HG03196 (cell line): ENCODE data around the gene GABRB1.
A peak's percentile ranks its signal among the peaks of the same experiment; 100 is the strongest.

Source experiments
- ATAC-seq: cut with Tn5 transposase; IDR thresholded peaks from one replicate; pipeline ENCODE4 v1.9.1; 2021; ENCODE audit not compliant: unreplicated experiment

Gene GABRB1

GRCh38 chr4:47381172-47381571 lies 349.8 kb downstream of the GABRB1 start:
- no peak for ATAC-seq

GRCh38 chr4:47382846-47383360 lies 351.5 kb downstream of the GABRB1 start:
- no peak for ATAC-seq

GRCh38 chr4:47383829-47384427 lies 352.6 kb downstream of the GABRB1 start:
- ATAC-seq = no peak

- no peak for ATAC-seq
These were observed 354.8 kb downstream of the GABRB1 start for GRCh38 chr4:47386146-47386545.

- ATAC-seq = no peak
These were observed 355.3 kb downstream of the GABRB1 start for GRCh38 chr4:47386561-47387235.

GRCh38 chr4:47390428-47391125 lies 359.2 kb downstream of the GABRB1 start:
- no peak for ATAC-seq

DNA sequence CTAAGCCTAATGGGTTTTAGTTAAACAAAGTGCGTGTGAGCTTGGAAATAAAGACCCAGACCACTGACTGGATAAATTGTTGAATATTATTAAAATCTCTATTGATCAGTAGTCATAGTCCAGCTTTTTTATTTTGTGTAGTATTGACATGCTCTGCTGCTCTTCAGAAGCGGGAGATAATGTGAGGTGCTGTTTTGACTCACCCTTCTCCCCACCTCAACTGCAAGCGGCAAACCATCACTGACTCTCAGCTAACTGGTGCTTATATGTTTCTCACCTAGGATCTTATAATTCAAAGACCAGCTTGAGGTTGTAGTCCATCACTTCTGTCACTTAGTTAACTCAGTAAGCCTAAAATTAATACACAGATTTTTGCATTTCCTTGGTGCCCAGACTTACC lies 359.9 kb downstream of the GABRB1 start:
- ATAC-seq = no peak

DNA sequence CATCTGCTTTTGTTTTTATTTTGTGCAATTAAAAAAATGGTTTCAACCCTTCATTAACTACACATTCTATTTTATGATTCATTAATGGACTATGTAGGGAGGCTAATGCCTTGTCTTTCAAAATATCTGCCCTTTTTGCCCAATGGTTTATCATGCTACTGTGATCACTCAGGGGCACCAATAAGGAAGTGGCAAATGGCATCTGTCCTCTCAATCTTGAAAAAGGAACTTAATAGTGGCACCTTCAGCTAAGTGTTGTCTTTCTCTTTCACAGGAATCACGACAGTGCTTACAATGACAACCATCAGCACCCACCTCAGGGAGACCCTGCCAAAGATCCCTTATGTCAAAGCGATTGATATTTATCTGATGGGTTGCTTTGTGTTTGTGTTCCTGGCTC lies 375.0 kb downstream of the GABRB1 start:
- no peak for ATAC-seq

GRCh38 chr4:47410271-47410670 lies 378.9 kb downstream of the GABRB1 start:
- ATAC-seq = no peak

DNA sequence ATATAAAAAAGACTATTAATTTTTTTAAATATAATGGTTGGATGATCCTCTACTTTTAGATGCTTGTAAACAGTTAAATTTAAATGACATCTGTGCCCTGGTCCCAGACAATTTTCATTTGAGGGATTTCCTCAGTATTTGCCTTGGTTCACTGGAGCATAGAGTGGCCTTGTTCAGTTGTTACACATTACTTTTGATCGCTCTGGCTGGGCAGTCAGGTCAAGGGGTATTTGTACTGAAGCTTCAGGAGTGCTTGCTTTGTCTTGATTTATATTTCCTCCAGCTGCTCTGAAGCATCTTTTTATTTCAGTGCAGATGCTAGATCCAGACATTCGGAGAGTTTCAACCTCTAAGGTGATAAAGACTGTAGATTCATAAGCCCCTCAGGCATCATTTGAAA lies 382.2 kb downstream of the GABRB1 start:
- peak; percentile 64 for ATAC-seq

DNA sequence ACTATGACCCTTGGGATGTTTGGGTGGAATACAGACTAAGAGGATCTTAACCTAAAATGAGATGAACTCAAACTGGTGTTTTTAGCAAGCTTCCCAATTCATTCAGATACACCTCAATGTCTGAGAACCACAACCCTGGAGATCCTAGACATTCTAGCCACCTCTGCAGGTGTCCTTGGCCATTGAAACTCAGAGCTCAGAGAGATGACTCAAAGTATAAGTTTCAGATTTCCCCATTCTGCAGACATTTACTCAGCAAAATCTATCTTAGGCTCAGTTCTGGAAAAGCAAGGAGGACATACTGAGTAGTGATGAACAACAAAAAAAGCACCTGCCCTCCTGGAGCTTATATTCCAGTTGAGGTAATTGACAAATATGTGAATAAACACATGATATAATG lies 384.4 kb downstream of the GABRB1 start:
- ATAC-seq = no peak

- no peak for ATAC-seq
These were observed 386.8 kb downstream of the GABRB1 start for GRCh38 chr4:47418147-47418546.

DNA sequence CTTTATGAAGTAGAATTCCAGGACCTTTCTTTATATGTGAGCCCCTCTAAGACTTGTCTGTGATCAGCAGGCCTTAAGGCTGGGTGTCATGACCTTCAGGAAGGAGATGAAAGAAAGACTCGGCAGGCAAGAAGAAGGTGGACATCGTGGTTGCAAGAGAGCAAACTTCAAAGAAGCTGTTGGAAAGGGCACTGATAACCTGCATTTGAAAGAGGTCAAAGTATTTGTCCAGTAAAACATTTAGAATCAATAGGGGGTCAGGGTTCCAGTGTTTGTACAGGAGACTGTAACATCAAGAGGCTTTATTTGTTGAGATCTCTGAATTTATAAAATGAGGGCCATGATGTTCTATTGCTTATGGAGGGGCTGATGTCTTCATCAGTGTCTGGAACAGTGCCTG lies 387.9 kb downstream of the GABRB1 start:
- no peak for ATAC-seq

DNA sequence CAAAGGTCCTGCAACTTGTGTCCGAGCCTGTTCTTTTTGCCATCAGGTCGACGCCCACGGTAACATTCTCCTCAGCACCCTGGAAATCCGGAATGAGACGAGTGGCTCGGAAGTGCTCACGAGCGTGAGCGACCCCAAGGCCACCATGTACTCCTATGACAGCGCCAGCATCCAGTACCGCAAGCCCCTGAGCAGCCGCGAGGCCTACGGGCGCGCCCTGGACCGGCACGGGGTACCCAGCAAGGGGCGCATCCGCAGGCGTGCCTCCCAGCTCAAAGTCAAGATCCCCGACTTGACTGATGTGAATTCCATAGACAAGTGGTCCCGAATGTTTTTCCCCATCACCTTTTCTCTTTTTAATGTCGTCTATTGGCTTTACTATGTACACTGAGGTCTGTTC lies 394.3 kb downstream of the GABRB1 start:
- ATAC-seq = no peak

DNA sequence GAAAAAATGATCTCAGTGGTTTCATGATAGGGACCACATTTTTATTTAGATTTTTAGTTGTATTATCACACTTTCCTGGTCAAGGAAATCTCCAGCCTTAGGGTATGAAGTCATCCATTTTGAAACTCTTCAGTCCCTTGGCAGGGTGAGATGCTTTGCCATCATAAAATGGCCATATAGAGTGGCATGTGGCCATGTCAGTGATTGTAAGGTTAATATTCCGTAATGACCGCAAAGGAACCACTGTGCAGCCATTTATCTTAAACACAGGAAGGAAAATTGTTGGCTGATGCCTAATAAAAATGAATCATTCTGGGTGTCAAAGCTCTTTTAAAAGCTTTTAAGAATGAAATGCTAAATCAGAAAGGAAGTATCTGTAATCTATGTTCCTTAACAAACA lies 396.6 kb downstream of the GABRB1 start:
- ATAC-seq = no peak

DNA sequence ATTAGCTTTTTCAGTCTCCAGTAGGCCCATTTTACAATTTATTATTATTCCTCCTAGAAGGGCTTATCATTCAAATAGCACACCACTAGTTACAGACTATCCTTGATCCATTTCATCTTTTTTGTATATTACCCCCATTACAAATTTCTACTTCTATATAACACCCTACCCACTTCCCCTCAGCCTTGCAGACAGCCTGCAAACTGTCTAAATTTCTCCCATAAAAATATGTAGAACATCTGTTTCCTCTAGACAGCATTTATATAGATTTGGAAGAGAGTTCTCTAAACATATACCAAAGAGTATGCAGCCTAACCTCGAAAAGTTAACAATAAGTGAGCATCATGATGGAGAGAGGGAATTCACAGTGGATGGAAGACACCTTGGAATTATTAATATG lies 401.4 kb downstream of the GABRB1 start:
- ATAC-seq = no peak

- ATAC-seq = no peak
These were observed 403.6 kb downstream of the GABRB1 start for GRCh38 chr4:47434931-47435330.

- ATAC-seq = peak; percentile 87
These were observed 411.6 kb downstream of the GABRB1 start for GRCh38 chr4:47442980-47443379.

DNA sequence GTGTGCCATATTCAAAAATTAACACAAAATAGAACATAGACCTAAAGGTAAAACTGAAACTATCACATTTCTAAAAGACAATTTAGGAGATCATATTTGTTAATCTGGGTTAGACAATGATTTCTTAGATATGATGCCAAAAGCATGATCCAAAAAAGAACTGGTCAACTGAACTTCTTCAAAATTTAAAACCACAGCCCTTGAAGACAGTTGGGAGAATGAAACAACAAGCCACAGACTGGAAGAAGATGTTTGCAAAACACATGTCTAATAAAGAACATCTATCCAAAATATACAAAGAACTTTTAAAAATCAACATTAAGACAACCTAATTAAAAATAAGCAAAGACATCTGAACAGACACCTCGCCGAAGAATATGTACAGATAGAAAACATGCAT lies 412.7 kb downstream of the GABRB1 start:
- ATAC-seq = no peak

DNA sequence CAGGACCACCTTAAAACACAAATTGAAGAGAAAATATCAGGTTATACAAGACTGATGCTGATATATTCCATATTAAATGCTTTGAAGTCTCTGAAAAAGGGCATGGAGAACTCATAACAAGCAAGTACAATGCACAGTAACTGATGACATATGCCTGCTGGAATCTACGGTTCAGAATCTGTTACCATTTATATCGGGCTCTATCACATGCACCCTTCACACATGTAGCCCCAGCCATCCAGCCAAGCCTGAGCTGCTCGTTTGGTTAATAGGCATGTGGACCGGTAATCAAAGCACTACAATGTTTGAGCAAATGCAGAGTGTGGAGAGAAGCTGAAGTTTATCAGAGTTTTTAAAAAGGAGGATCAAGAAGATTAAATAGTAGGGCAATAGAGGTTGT lies 420.3 kb downstream of the GABRB1 start:
- ATAC-seq = no peak

DNA sequence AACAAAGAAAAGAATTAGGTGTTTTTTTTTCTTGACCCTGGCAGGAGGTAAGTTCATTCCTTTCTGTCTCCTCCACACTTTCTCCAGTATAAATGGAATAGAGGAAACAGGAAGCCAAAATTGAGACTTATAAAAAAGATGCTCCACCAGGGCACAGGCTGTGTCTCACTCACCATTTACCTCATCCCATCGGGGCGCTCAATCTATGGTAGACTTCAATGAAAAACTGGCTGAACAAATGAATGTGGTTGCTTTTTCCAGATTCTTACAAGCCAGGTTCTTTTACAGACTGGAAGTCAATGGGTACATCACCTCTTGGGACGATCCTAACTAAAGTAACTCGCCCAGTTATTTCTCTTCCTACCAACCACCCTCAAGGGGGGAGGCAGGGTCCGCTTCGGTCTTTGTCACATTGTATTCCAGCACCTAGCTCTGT lies 431.4 kb downstream of the GABRB1 start:
- peak; percentile 16 for ATAC-seq
